ENCODE measurements around the gene TMEM158. TPM values are rescaled to one million over a fixed set of nuclear protein-coding genes. Genes with fewer than 3 reads are reported as not detected.

The TMEM158 gene
- total RNA-seq, 1 donor: 9.0 TPM

DNA sequence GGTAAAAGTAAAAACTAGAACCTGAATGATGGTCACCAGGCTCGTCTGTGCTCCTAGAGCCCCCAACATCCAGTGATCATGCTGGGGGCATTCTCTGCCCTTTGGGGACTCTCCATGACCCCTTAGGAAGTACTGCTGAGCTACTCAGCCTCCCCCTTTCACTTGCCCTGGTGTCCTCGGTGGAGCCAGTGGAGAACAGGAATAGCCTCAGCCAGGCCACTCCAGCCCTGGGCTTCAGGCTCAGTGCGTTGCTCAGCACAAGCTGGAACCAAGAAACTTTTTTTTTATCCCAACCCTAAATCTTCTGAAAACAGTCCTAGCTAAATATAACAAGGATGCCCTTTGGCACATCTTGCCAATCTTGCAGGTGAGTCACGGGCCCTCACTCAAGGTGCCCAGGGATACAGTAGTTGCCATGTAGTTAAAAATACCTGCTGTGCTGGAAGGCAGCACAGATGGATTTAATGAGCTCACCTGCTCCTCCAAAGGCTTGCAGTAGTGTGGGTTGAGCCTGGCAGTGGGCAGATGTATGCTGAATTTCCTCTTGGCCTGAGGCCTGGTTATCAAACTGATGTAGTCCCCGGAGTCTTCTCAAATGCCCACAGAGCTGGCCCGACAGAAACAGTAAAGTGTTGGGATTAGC lies 46.9 kb upstream of the TMEM158 start:
- peaks cover 6% of the 10 kb centered on the region for H3K4me1 ChIP-seq (ENCODE audit: insufficient read depth, low read length)
- H3K4me3 ChIP-seq (ENCODE audit: insufficient read depth, low read length): no peak overlapping the region
- no peaks in the 10 kb centered on the region for H3K9me3 ChIP-seq (ENCODE audit: low read depth, low read length)
- no peak overlapping the region for H3K27ac ChIP-seq (ENCODE audit: low read depth, low read length)
- no peak overlapping the region for H2AFZ ChIP-seq (ENCODE audit: low read length)
- H3K27me3 ChIP-seq (ENCODE audit: insufficient read depth, low read length): peaks cover 15% of the 10 kb centered on the region
- DNase-seq (ENCODE audit: insufficient read length, low spot score, missing footprints): no peak
- H4K20me1 ChIP-seq (ENCODE audit: insufficient read depth, low read length): no peaks in the 10 kb centered on the region
- H3K79me2 ChIP-seq (ENCODE audit: insufficient read depth, low read length): no peaks in the 10 kb centered on the region
- H3K4me2 ChIP-seq (ENCODE audit: insufficient read depth, low read length): no peak overlapping the region
- no peaks in the 10 kb centered on the region for H3K36me3 ChIP-seq (ENCODE audit: insufficient read depth, low read length)
- TF ChIP-seq, protein P1, sequence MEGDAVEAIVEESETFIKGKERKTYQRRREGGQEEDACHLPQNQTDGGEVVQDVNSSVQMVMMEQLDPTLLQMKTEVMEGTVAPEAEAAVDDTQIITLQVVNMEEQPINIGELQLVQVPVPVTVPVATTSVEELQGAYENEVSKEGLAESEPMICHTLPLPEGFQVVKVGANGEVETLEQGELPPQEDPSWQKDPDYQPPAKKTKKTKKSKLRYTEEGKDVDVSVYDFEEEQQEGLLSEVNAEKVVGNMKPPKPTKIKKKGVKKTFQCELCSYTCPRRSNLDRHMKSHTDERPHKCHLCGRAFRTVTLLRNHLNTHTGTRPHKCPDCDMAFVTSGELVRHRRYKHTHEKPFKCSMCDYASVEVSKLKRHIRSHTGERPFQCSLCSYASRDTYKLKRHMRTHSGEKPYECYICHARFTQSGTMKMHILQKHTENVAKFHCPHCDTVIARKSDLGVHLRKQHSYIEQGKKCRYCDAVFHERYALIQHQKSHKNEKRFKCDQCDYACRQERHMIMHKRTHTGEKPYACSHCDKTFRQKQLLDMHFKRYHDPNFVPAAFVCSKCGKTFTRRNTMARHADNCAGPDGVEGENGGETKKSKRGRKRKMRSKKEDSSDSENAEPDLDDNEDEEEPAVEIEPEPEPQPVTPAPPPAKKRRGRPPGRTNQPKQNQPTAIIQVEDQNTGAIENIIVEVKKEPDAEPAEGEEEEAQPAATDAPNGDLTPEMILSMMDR (IDR thresholded peaks at IDR 0.05; ENCODE audit: extremely low read depth, low read depth, low read length): no peak

DNA sequence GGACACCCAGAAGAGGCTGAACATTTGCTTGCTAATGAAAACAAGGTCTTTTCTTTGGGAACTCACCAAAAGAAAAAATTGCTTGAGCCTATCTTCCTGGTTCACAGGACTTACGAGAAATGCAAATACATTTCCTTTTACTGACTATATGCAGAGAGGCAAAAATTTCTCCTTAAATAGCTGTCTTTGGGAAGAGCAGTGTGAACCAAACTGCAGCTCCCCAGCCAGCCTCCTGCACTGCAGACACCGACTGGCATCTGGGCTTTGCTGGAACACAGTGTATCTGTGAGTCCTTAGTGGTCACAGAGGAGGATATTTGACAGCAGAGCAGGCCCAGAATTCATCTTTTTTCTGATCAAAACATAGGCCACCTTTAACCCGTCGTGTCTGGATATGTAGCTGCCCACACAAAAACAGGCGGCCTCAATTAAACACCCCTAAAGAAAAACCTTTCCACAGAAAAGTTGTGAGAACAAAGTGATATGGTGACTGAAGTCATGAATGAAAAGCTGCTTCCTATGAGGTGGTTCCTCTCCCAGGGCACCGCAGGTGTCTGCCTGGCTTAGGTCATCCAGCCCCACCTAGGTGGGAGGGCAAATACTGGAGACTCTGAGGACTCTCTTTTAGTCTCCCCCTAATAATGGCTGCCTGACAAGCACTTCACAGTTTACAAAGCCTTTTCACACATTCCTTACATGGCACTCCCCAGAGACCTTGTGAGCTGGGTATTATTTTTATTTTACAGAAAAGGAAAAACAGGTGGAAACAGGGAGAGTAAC lies 46.1 kb upstream of the TMEM158 start:
- H3K4me2 ChIP-seq (ENCODE audit: insufficient read depth, low read length): no peak overlapping the region
- no peaks in the 10 kb centered on the region for H3K9me3 ChIP-seq (ENCODE audit: low read depth, low read length)
- no peaks in the 10 kb centered on the region for H3K36me3 ChIP-seq (ENCODE audit: insufficient read depth, low read length)
- peaks cover 15% of the 10 kb centered on the region for H3K27me3 ChIP-seq (ENCODE audit: insufficient read depth, low read length)
- H3K4me1 ChIP-seq (ENCODE audit: insufficient read depth, low read length): peaks cover 6% of the 10 kb centered on the region
- no peak overlapping the region for H2AFZ ChIP-seq (ENCODE audit: low read length)
- no peak overlapping the region for H3K4me3 ChIP-seq (ENCODE audit: insufficient read depth, low read length)
- TF ChIP-seq, protein P1 (IDR thresholded peaks at IDR 0.05; ENCODE audit: extremely low read depth, low read depth, low read length): no peak
- no peak for DNase-seq (ENCODE audit: insufficient read length, low spot score, missing footprints)
- no peak overlapping the region for H3K27ac ChIP-seq (ENCODE audit: low read depth, low read length)
- H4K20me1 ChIP-seq (ENCODE audit: insufficient read depth, low read length): no peaks in the 10 kb centered on the region
- no peaks in the 10 kb centered on the region for H3K79me2 ChIP-seq (ENCODE audit: insufficient read depth, low read length)

DNA sequence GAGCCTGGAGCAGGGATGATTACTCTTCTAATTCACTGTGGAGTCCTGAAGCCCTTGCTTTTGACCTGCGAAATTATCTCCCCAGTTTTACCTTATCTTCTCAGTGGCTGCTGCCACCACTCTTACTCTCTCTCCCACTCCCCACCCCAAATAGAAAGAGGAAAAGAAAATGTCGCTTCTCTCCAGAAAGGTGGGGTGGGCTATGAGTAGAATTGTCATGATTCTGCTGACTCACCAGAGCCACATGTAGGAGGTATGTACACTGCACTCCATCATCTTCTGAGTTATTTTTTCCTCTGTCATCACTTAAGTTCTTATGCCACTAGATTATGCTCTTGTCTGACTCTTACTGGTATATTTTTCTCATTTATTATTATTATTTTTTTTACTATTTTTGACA lies 43.9 kb upstream of the TMEM158 start:
- DNase-seq (ENCODE audit: insufficient read length, low spot score, missing footprints): no peak

DNA sequence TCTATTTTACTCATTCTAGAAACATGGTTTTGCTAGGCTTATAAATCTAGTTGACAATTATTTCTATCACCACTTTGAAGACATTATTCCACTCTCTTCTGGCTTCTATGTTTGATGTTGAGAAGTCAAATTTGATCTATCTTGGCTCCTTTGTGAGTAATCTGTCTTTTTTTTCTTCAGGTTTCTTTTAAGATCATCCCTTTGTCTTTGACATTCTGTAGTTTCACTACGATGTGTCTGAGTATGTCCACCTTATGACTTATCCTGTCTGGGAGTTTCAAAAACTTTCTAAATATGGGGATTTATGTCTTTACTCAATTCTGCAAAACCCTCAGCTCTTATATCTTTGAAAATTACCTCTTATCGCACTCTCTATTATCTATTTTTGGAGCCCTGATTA lies 41.0 kb upstream of the TMEM158 start:
- Histone ChIP-seq H3K27me3 (ENCODE audit: insufficient read depth, low read length) (peaks cover 4% of the 10 kb centered on the region), H2AFZ (ENCODE audit: low read length) (no peak overlapping the region), H3K36me3 (ENCODE audit: insufficient read depth, low read length) (no peaks in the 10 kb centered on the region), H4K20me1 (ENCODE audit: insufficient read depth, low read length) (no peaks in the 10 kb centered on the region), H3K9me3 (ENCODE audit: low read depth, low read length) (no peaks in the 10 kb centered on the region), H3K4me3 (ENCODE audit: insufficient read depth, low read length) (no peak overlapping the region), H3K79me2 (ENCODE audit: insufficient read depth, low read length) (no peaks in the 10 kb centered on the region), H3K4me1 (ENCODE audit: insufficient read depth, low read length) (no peaks in the 10 kb centered on the region), H3K27ac (ENCODE audit: low read depth, low read length) (no peak overlapping the region), H3K4me2 (ENCODE audit: insufficient read depth, low read length) (no peak overlapping the region)
- DNase-seq (ENCODE audit: insufficient read length, low spot score, missing footprints): no peak
- TF ChIP-seq, protein P1 (IDR thresholded peaks at IDR 0.05; ENCODE audit: extremely low read depth, low read depth, low read length): no peak

More for the DNA sequence above, 43.9 kb upstream of the TMEM158 start:
- Histone ChIP-seq H3K4me2 (ENCODE audit: insufficient read depth, low read length) (no peak overlapping the region), H3K27ac (ENCODE audit: low read depth, low read length) (no peak overlapping the region), H3K79me2 (ENCODE audit: insufficient read depth, low read length) (no peaks in the 10 kb centered on the region), H3K4me3 (ENCODE audit: insufficient read depth, low read length) (no peak overlapping the region), H4K20me1 (ENCODE audit: insufficient read depth, low read length) (no peaks in the 10 kb centered on the region), H3K36me3 (ENCODE audit: insufficient read depth, low read length) (no peaks in the 10 kb centered on the region), H3K9me3 (ENCODE audit: low read depth, low read length) (no peaks in the 10 kb centered on the region), H3K4me1 (ENCODE audit: insufficient read depth, low read length) (peaks cover 6% of the 10 kb centered on the region), H2AFZ (ENCODE audit: low read length) (no peak overlapping the region), H3K27me3 (ENCODE audit: insufficient read depth, low read length) (peaks cover 4% of the 10 kb centered on the region)
- TF ChIP-seq, protein P1 (IDR thresholded peaks at IDR 0.05; ENCODE audit: extremely low read depth, low read depth, low read length): no peak

Data from osteoblast (primary cell).